ENCODE measurements around the gene MACROD2.

MACROD2 gene

GRCh38 chr20:15674253-15675060, 1679.1 kb downstream of the MACROD2 start:
- DNase-seq, result no peak

GRCh38 chr20:15675061-15675514, 1679.8 kb downstream of the MACROD2 start:
- DNase-seq, result no peak

DNA sequence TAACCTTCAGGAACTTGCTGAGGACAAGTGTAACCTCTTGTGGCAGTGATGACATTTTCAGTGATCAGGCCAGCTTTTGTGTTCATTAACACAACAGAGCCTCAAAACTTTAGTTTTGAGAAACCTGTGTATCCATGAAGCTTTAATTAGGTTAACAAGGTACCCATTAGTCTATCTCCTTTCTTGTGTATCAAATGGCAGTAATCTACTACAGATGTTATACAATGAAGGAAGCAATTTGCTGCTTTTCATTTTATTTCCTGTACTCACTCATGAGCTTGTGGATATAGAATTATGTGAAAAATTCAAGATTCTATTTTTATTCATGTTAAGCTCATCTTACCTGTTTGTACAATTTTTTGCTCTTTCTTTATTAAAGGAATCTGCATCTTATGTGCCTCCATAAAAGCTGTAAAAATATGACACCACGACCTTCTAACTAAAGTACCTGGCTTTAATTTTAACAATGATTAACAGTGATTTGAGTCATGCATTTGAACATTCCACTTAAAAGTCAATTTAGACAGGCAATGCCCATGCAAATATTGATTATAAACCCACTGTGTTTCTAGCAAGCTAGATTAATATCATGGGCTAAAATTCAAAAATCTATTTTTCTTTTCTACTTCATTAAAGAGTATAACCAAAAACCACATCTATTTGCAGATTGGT, 1680.6 kb downstream of the MACROD2 start:
- no peak for DNase-seq

DNA sequence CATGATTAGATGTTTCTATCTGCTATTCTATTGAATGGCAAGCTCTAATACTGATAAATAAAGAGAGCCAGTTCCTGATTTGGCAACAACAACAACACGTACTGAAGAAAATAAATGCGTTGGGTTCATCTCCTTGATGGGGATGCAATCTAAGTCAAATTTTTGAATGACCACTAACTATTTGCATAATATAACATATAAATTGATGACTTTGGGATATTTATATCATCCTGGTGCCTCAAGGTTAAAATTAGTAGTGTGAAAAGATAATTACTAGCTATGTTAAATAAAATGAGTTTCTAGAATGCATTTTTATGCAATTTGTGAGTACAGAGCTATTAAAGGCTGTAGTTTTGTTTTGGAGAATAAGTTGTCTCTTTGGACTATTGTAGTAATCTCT, 1681.5 kb downstream of the MACROD2 start:
- no peak for DNase-seq

GRCh38 chr20:15682690-15683089, 1687.4 kb downstream of the MACROD2 start:
- DNase-seq, result no peak

- DNase-seq, result no peak
Observed at GRCh38 chr20:15692570-15692969, 1697.3 kb downstream of the MACROD2 start.

DNA sequence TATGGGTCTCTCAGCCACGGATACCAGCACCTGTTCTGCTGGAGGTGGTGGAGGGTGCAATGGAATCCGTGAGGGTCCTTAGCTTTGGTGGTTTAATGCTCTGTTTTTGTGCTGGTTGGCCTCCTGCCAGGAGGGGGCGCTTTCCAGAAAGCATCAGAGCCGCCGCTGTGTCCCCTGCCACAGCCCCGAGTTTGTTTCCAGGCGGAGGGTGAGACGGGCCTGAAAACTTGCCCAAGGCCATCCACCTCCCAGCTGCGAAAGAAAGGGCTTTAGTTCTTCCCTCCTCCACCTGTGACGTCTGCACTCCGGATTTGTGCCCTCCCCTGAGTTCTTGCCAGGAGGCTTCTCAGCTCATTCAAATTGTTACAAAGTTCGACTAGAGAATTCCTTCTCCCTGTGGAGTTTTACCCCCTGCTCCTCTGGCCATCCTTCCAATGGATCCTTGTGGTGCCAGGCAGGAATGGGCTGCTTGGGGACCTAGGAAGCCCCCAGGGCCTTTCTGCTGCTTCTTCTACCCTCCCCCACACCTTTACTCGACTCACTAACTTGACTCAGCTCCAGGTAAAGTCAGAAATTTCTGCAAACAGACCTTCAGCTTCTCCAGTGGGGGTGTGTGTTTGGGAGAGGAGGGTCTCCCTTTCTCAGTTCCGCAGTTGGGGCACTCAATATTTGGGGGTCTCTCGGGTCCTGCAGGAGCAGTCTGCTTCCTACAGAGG, 1704.3 kb downstream of the MACROD2 start:
- no peak for DNase-seq

GRCh38 chr20:15700147-15700765, 1704.9 kb downstream of the MACROD2 start:
- no peak for DNase-seq

DNA sequence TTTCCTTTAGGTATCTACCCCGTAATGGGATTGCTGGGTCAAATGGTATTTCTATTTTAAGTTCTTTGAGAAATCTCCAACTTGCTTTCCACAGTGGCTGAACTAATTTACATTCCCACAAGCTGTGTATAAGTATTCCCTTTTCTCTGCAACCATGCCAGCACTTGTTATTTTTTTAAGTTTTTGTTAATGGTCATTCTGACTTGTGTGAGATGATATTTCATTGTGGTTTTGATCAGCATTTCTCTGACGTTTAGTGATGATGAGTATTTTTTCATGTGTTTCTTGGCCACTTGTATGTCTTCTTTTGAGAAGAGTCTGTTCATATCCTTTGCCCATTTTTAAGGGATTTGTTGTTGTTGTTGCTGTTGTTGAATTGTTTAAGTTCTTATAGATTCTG, 1706.8 kb downstream of the MACROD2 start:
- DNase-seq, result no peak

DNA sequence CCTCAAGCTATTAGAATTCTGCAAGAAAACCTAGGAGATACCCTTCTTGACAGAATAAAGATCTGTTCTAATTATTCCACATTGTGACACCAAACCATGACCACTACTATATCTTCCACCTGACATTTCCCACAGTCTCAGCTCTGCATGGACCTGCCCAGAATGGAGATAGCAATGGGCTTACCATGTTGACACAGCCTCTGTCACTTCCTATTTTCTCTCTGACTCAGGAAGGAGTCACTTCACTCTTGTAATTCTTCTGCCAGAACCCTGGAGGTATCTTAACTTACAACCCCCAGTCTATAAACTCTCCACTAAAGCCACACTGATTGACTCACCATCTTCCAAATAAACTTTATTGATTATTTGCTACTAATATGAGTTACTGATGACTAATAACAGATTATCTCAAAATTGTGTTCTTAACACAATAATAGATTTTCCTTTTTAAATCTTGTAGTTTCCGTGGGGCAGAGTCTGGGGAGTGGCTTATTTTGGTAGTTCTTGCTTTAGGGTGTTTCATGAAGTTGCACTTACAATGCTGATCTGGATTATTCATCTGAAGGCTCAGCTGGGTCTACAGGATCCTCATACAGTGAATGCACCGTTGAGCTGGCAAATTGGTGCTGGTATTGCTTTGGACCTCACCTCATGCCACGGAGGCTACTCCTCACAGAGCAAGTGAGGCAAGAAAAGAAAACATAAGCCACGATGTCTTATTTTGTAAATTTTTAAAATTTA, 1708.0 kb downstream of the MACROD2 start:
- DNase-seq, result no peak

DNA sequence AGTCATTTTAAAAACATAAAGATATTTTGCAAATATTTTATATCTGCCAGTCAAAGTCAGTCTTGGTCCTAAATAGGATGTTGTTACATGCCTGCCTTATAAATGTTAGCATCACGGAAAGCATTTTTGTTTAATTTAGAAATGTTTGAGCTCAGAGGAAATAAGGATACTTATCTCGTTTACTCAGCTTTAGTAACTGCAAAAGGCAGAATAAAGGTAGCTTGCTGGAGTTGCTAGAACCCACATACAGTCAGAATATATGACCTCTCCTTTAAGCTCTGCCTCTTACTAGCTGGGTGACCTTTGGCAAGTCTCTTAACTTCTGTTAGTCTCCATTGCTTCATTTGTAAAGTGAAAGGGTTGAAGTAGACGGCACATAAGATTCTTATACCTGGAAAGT, 1710.7 kb downstream of the MACROD2 start:
- no peak for DNase-seq

DNA sequence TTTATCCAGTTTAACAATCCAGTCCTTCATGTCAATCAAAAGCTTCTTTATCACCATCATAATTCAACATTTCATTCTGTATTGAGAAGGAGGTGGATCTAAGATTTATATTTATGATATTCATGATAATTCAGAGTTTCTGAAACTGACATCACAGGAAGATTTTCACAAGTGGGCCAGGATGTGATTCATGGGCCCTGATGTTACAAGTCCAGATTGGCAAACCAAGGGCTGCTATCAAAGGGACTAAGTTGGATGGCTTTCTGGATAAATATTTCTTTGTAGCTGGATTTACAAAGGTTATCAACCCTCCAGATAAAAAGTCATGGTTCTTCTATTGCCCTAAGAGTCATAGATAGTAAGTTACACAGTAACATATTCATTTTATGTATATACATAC, 1711.4 kb downstream of the MACROD2 start:
- DNase-seq, result no peak

DNA sequence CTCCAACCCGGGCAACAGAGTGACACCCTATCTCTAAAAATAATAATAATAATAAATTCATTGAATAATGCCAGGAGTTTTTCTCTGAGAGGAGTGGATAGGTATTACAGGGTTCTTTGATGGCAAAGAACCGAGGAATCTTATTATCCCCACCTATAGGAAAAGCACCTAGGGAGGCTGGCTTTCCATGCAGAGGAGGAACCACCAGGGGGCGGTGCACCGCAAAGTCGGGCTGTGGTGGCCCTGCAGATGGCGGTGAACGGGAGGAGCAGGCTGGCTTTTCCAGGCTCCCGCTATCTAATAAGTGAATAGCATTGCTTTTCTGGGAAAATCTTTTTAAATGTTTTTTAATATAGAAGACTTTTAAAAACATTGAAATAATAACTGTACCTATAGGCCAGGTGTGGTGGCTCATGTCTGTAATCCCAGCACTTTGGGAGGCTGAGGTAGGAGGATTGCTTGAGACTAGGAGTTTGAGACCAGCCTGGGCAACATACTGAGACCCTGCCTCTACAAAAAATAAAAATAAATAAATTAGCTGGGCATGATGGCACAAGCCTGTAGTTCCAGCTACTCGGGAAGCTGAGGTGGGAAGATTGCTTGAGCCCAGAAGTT, 1713.8 kb downstream of the MACROD2 start:
- DNase-seq, result no peak

- DNase-seq, result no peak
Observed at GRCh38 chr20:15710636-15711035, 1715.3 kb downstream of the MACROD2 start.

DNA sequence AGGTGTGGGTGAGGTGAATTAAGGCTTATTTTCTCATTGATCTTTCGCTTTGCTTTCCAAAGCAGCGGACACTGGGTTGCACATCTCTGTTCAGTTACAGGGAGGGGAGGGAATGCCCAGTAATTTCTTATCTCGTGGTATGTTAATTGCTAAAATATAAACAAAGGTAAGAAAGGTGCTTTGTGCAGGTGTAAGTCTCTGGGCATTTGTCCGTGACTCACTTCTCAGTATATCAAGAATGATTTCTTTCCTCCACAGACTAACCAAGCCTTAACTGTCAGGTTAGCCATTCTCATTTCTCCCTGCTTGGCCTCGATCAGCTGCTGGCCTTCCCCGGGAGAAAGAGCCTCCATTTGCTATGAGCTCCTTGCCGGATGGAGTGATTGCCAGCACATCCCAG, 1715.9 kb downstream of the MACROD2 start:
- no peak for DNase-seq

DNA sequence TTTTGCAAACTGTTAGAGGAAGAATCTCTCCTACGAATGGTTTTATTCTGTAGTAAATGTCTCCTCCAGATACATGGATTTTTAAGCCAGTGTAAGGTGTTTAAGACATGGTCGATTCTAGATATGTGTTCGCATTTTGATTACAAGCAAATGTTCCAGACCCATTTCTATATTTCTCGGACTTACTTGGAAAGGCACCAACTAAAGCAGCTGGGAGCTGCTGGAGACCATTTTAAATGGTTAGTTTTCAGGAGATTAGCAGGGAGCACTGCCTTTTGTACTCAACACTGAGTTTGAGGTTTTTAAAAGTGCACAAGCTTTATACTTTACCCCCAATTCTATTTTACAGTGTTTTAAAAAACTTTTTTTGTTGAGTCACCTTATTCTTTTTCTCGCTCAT, 1720.9 kb downstream of the MACROD2 start:
- no peak for DNase-seq

DNA sequence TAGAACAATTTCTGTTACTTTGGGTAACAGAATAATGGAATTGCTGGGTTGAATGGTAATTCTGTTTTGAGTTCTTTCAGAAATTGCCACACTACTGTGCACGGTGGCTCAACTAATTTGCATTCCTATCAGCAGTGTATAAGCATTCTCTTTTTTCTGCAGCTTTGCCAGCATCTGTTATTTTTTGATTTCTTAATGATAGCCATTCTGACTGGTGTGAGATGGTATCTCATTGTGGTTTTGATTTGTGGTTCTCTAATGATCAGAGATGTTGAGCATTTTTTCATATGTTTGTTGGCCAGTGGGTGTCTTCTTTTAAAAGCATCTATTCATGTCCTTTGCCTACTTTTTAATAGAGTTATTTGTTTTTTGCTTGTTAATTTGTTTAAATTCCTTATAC, 1731.1 kb downstream of the MACROD2 start:
- no peak for DNase-seq

DNA sequence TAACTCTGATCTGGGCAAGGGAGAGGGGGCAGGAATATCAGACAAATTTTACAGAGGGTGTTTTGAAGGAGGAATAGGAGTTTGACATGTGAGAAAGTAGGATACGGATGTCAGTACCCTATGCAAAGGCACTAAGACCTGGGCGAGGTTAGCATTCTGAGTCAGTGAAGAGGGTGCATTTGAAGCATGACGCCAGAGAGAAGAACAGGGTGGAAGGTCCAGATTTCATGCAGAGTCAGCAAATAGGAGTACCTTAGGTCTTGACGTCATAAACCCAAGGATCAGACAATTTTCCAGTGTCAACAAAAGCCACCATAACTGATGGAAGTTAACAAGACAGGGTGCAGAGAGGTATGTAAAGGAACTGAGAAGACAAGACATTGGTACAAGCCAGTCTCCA, 1738.7 kb downstream of the MACROD2 start:
- DNase-seq, result no peak

DNA sequence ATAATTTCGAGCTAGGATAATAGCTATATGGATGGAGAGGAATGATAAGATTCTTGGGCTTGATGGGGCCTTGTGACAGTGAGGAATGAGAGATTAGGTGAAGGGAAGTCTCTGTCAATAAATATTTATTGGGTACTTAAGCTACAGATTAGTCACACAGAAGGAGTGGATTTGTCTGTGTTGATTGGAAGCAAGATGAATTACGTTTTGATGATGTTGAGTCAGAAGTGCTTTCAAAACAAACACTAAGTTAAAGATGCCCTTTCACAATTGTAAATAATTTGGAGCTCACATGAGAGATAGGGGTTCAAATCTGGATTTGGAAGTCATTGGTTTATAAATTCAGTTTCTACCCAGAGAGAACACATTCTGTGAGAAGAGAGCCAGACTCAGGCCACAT, 1743.7 kb downstream of the MACROD2 start:
- DNase-seq, result no peak

DNA sequence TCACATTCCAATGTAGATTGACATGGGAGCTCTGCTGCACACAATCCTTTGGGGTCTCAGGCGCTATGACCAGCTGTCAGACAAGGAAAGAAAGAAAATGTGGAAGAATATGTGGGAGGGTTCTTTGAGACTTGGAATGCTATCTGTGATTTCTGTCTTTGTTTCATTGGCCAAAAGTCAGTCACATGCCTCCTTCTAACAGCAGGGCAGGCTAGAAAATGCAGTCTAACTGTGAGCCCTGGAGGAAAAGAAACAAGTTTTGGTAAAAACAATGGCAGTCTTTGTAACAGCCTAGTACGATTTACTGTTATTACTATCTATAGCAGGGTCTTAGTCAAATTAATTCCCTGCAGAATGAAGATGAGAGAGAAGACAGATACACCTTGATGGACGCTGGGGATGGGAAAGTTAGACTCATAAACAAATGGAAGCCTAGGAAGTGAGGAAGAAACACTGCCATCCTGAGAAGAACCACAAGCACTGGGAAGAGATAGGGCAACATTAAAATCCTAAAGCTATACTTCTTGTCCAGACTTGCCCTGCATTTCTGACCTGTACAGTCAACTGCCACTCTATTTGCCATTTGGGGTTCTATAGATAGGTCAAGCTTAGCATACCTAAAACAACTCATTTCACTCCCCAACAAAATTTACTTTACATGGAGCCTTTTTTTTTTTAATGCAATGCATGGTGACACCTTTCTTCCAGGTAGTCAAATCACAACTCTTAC, 1744.9 kb downstream of the MACROD2 start:
- DNase-seq, result no peak

DNA sequence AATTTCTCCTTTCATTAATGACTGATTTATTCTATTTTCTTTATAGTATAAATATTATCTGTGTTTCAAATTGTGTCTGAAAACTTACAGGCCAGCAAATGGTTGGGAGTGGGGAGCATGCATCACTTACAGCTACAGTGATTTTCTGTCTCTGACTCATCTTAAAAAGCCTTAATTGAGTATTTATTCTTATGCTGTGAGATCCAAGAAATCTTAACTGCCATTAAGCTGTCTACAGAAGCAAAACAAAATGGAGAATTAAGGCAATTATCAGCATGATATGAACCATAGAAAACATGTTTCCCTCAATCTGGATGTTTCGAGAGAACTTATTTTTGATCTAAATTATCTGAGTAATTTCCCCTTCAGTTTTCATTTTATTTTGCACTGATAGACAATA, 1746.8 kb downstream of the MACROD2 start:
- no peak for DNase-seq

All from midbrain (tissue), 1 donor.